GM18517 (cell line): Measurements from ENCODE around the gene FOXO3.
"Not testable (repeated sequence)": the region's sequence is repeated elsewhere in the genome, so short reads cannot be mapped to it uniquely, and the experiment has no call there.

Experiments
- ATAC-seq: cut with Tn5 transposase; IDR thresholded peaks from one replicate; pipeline ENCODE4 v1.9.1; 2021; ENCODE audit warnings: mild to moderate bottlenecking, moderate library complexity; ENCODE audit not compliant: unreplicated experiment

Gene FOXO3

GRCh38 chr6:108560463-108561308 is at the start of gene FOXO3:
Gene FOXO3, plus strand, starts transcription at chr6:108560917. Its CDS starts 292 bp downstream, at chr6:108561209.
- ATAC-seq = no peak

GRCh38 chr6:108518714-108519576 is 41.8 kb upstream of the FOXO3 start:
- ATAC-seq = no peak

GRCh38 chr6:108521616-108522107 is 39.1 kb upstream of the FOXO3 start:
- no peak for ATAC-seq

- no peak for ATAC-seq
Measured at GRCh38 chr6:108523697-108524096, 37.0 kb upstream of the FOXO3 start.

GRCh38 chr6:108524528-108525248 is 36.0 kb upstream of the FOXO3 start:
- ATAC-seq = no peak

GRCh38 chr6:108526739-108527174 is 34.0 kb upstream of the FOXO3 start:
- ATAC-seq = no peak

- no peak for ATAC-seq
Measured at GRCh38 chr6:108528878-108529277, 31.8 kb upstream of the FOXO3 start.

GRCh38 chr6:108531332-108531731 is 29.4 kb upstream of the FOXO3 start:
- ATAC-seq = no peak

GRCh38 chr6:108535114-108535742 is 25.5 kb upstream of the FOXO3 start:
- ATAC-seq = no peak

- ATAC-seq = not testable (repeated sequence)
Measured at GRCh38 chr6:108535920-108536535, 24.7 kb upstream of the FOXO3 start.

- peak; percentile 76 for ATAC-seq
Measured at GRCh38 chr6:108541843-108542759, 18.6 kb upstream of the FOXO3 start.

- ATAC-seq = no peak
Measured at GRCh38 chr6:108543175-108543940, 17.4 kb upstream of the FOXO3 start.

- no peak for ATAC-seq
Measured at GRCh38 chr6:108544606-108545005, 16.1 kb upstream of the FOXO3 start.

- no peak for ATAC-seq
Measured at GRCh38 chr6:108546079-108547049, 14.4 kb upstream of the FOXO3 start.

GRCh38 chr6:108549241-108549640 is 11.5 kb upstream of the FOXO3 start:
- no peak for ATAC-seq

- ATAC-seq = no peak
Measured at GRCh38 chr6:108549741-108550140, 11.0 kb upstream of the FOXO3 start.

GRCh38 chr6:108550256-108550655 is 10.5 kb upstream of the FOXO3 start:
- ATAC-seq = no peak
